Testis (tissue), 5 donors: ENCODE data around the gene EGLN2. TPM values are rescaled to one million over a fixed set of nuclear protein-coding genes. Genes with fewer than 3 reads are reported as not detected.

Experiments used
- DNase-seq: peaks from one replicate; pipeline ENCODE4 v3.0.0-alpha.2; 2019
- H3K27ac ChIP-seq, 2 donors: fragments of 200-600 bp; sonication (generic); one replicate each; pipeline ENCODE4 v1.5.1; 2019
- H3K27me3 ChIP-seq: fragments of 200-600 bp; sonication (generic); one replicate; pipeline ENCODE4 v1.5.1; 2019
- H3K36me3 ChIP-seq: fragments of 200-600 bp; sonication (generic); one replicate; pipeline ENCODE4 v1.5.1; 2017; ENCODE audit warnings: low read depth; ENCODE audit errors: missing control alignments
- H3K4me1 ChIP-seq: fragments of 200-600 bp; sonication (generic); one replicate; pipeline ENCODE4 v1.5.1; 2019
- H3K4me3 ChIP-seq, 2 donors: fragments of 200-600 bp; sonication (generic); one replicate each; pipeline ENCODE4 v1.5.1; 2017 to 2019
- H3K9me3 ChIP-seq: fragments of 200-600 bp; sonication (generic); one replicate; pipeline ENCODE4 v1.5.1; 2017
- POLR2A ChIP-seq: fragments of 450-650 bp; IDR thresholded peaks from one replicate; pipeline ENCODE4 v1.6.1; 2017; ENCODE audit warnings: antibody characterized with exemption, mild to moderate bottlenecking, moderate library complexity
- WGBS, 2 donors: methylation state at CpG; one replicate each; pipeline ENCODE4 v1.1.5; 2018; 5-methylcytosine and 5-hydroxymethylcytosine counted together
- intact Hi-C: fragments of 100-400 bp; cut with DNase I; formaldehyde crosslinking; loops from one replicate; pipeline ENCODE4 v1.15.1; 2023; ENCODE audit warnings: low total_unique reads
- long read RNA-seq, 2 donors: transcript quantifications; one replicate each; lab custom pipeline, GENCODE V29; 2026
- polyA plus RNA-seq: library from polyadenylated mRNA; stranded (reverse); fragments of 350-450 nt; fragmentation: Illumina TruSeq; extraction: RNeasy Lipid Tissue Mini Kit (QIAGEN cat#74804); gene quantifications from one replicate; pipeline ENCODE4 v1.2.3, GENCODE V29; 2014; ENCODE audit warnings: low read depth, low replicate concordance; ENCODE audit not compliant: insufficient read depth
- total RNA-seq, 2 donors: library from RNA; depleted of rRNA; stranded (reverse); fragments of >200 nt; gene quantifications; one replicate each; pipeline ENCODE4 v1.2.3, GENCODE V29; 2016
- TF ChIP-seq, protein P1 (sequence below), 3 experiments: fragments of 450-650 bp in 2 of 3; fragments of 200-600 bp in 1 of 3; sonication (generic) in 1 of 3; IDR thresholded peaks; one replicate each; pipeline ENCODE4 v1.5.1; 2016 to 2019; ENCODE audit warnings: antibody characterized with exemption in 3 of 3, mild to moderate bottlenecking in 2 of 3, moderate library complexity in 1 of 3

Gene EGLN2
- total RNA-seq (100 to 1,000 TPM; 245 to 260 TPM), polyA plus RNA-seq (489 TPM)
- long read RNA-seq, donor 1, transcript EGLN2-201 (6 exons, 2,102 nt): major isoform, 36 of 160 reads
- long read RNA-seq, donor 1, transcript EGLN2-207 (5 exons, 2,821 nt): minor isoform, 17 of 160 reads
- long read RNA-seq, donor 1, partial matches to known transcripts: 97 of 160 reads
- long read RNA-seq, donor 1, other reads (novel, unspliced or antisense): 0 of 160 reads
- long read RNA-seq, donor 2, transcript EGLN2-216 (3 exons, 3,894 nt): minor isoform, 6 of 62 reads
- long read RNA-seq, donor 2, transcript EGLN2-207 (5 exons, 2,821 nt): minor isoform, 22 of 62 reads
- long read RNA-seq, donor 2, transcript EGLN2-201 (6 exons, 2,102 nt): major isoform, 24 of 62 reads
- long read RNA-seq, donor 2, partial matches to known transcripts: 7 of 62 reads
- long read RNA-seq, donor 2, other reads (novel, unspliced or antisense): 0 of 62 reads

DNA sequence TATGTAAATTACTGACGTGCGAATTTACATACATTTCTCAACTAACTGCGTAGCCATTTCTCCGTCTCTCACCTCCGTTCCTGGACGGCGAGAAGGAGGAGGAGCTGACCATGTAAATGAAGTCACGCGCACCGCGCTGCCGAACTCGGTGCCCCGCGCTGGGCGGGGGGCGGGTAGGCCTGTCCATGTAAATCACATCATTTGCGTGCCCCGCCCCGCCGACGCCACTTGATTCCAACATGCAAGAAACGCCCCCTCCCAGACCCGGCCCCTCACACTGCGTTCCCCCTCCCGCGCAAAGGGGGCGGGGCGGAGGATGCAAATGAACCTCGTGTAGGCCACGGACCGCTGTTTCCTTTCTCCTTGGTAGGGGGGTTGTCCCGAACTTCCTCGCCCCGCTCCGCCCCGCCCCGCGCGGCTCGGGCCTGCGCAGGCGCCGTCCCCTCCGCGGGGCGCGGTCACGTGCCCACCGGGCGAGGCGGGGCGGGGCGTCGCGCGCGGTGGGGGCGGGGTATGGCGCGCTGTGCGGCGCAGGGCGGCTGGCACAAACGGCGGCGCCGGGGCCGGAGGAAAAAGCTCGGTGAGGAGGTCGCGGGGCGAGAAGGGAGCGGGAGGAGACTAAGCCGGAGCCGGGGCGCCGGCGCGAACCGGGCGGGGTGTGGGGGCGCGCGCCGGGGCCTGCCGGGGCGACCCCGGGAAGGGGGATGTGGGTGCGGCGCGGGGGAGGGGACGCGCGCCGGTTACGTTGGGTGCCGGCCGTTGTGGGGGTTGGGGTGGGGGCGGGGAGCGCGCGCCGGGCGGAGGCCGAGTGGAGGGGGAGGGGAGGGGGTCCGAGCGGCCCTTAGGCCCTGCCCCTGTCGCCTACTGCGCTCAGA is at the start of gene EGLN2:
EGLN2 (plus strand) TSS at position 509 of the 875 bp plus-strand sequence. CDS start 1,382 bp downstream, outside the sequence.
- Histone ChIP-seq H3K4me1 (peaks cover 35% of the 10 kb centered on the region), H3K27me3 (no peaks in the 10 kb centered on the region), H3K36me3 (no peaks in the 10 kb centered on the region), H3K27ac (peak within 1 kb of the TSS; percentile 95 to 96), H3K4me3 (peak within 1 kb of the TSS; percentile 71 to 89), H3K9me3 (no peaks in the 10 kb centered on the region)
- intact Hi-C loops: no loop called here
- 1% methylated on average over 20 to 71 of the region's 110 CpGs for WGBS, 2 donors
- peak; percentile 100 for DNase-seq
- TF ChIP-seq POLR2A: no peak
- TF ChIP-seq, protein P1, sequence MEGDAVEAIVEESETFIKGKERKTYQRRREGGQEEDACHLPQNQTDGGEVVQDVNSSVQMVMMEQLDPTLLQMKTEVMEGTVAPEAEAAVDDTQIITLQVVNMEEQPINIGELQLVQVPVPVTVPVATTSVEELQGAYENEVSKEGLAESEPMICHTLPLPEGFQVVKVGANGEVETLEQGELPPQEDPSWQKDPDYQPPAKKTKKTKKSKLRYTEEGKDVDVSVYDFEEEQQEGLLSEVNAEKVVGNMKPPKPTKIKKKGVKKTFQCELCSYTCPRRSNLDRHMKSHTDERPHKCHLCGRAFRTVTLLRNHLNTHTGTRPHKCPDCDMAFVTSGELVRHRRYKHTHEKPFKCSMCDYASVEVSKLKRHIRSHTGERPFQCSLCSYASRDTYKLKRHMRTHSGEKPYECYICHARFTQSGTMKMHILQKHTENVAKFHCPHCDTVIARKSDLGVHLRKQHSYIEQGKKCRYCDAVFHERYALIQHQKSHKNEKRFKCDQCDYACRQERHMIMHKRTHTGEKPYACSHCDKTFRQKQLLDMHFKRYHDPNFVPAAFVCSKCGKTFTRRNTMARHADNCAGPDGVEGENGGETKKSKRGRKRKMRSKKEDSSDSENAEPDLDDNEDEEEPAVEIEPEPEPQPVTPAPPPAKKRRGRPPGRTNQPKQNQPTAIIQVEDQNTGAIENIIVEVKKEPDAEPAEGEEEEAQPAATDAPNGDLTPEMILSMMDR (IDR thresholded peaks at IDR 0.05): peak in 1 of 3 experiments; percentile 9

- Histone ChIP-seq H3K4me3 (peak within 1 kb of the TSS; percentile 67 to 89), H3K27me3 (no peaks in the 10 kb centered on the region), H3K9me3 (no peaks in the 10 kb centered on the region), H3K36me3 (no peaks in the 10 kb centered on the region), H3K27ac (peak within 1 kb of the TSS; percentile 90 to 97), H3K4me1 (peaks cover 24% of the 10 kb centered on the region)
- TF ChIP-seq, protein P1 (IDR thresholded peaks at IDR 0.05): no peak
- TF ChIP-seq POLR2A: no peak
- peak; percentile 100 for DNase-seq
- 0 to 1% methylated on average over 40 to 43 of the region's 43 CpGs for WGBS, 2 donors
- intact Hi-C loops: no loop called here
These were observed 48.7 kb upstream of the EGLN2 start, which contains the start of gene ACTMAP for GRCh38 chr19:40750058-40750873. Gene ACTMAP (minus strand): TSS chr19:40750477. CDS start chr19:40749803, 674 bp downstream.

DNA sequence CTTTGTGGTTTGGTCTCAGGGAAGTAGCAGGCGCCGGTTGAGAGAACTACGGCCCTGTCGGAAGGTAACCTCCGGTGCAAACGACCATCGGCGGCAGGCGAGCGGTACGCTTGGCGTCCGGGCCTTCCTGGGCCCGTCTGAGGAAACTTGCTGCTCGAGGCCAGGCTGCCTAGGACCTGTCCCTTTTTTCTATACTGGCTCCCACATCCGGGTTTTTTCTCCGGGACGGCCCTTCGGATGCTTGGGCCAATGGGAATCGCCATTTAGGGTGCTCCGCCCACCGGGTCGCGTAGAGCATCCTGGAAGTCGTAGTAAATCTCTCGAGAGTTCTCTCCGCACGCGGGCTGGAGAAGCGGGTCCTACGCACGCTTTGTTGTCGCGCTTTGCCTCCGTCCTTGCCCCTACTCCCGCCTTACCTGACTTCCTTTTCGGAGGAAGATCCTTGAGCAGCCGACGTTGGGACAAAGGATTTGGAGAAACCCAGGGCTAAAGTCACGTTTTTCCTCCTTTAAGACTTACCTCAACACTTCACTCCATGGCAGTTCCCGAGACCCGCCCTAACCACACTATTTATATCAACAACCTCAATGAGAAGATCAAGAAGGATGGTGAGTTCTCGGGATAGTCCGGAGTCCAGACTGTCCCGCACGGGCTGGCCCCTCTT is 48.0 kb upstream of the EGLN2 start, which contains the start of gene SNRPA:
SNRPA (plus strand) TSS at position 330 of the 664 bp plus-strand sequence; CDS start at position 536, 206 bp downstream.
- Histone ChIP-seq H3K27me3 (no peaks in the 10 kb centered on the region), H3K4me3 (peak within 1 kb of the TSS; percentile 67 to 89), H3K27ac (peak within 1 kb of the TSS; percentile 90 to 97), H3K36me3 (no peaks in the 10 kb centered on the region), H3K9me3 (no peaks in the 10 kb centered on the region), H3K4me1 (peaks cover 19% of the 10 kb centered on the region)
- DNase-seq: peak; percentile 99
- 1% methylated on average over 38 to 46 of the region's 46 CpGs for WGBS, 2 donors
- TF ChIP-seq, protein P1 (IDR thresholded peaks at IDR 0.05): no peak
- TF ChIP-seq POLR2A: peak; percentile 71
- intact Hi-C loops: no loop called here
